Renal cortical epithelial cell (primary cell): ENCODE data around the gene PROB1. TPM values are rescaled to one million over a fixed set of nuclear protein-coding genes. Genes with fewer than 3 reads are reported as not detected.
"Not testable (repeated sequence)": the region's sequence is repeated elsewhere in the genome, so short reads cannot be mapped to it uniquely, and the experiment has no call there.

Experiments used
- DNase-seq: peaks from one replicate; pipeline ENCODE4 v3.0.0-alpha.2; 2011; ENCODE audit warnings: low read depth
- total RNA-seq: library from RNA; depleted of rRNA; stranded (reverse); fragments of >200 nt; gene quantifications from 2 replicates; pipeline ENCODE4 v1.2.3, GENCODE V29; 2014

Gene PROB1
- 0.52 and 2.8 TPM in 2 replicates for total RNA-seq

DNA sequence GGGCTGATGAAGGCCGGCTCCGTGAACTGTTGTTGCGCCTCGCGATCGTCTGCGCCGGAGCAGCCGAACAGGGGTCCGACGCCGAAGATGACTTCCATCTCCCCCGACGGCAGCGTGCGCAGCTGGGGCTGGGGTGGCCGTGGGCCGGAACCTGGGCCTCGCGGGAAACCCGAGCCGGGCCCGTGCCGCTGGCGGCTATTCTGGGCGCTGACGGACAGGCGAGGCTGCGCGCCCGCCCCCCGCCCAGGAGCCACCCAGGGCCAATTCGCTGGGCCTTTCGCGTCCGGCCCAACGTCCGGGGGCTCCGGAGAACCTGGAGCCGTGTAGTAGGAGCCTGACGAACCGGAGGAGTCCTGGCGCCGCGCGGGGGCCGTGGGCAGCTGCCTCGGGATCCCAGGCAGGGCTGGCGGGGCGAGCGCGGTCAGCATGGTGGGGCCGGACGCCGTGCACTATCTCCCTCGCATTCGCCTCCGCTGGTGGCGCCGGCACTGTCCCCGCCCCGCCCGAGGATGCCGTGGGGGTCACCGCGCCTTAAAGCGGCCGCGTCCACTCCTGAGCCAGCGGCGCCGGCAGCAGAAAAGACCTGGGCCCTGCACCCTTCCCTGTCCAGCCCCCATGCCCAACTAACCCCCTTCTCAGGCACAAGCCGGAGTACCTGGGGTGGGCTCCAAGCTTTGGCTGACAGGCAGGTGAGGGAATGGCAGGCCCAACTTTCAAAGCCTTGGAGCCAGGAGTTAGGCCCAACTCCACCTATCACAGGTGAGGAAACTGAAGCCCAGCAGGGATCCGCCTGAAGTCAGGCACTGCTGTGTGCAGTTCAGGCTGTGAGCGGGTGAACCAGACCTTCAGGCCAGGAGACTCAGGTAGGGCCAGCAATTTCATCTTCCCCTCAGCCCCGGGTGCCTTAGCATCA lies at the start of gene PROB1:
TSS of gene PROB1 (minus strand) at position 451 of the 913 bp plus-strand sequence. CDS start at position 428, 23 bp downstream.
- no peak for DNase-seq

- DNase-seq, result peak; percentile 39
These were observed 49.0 kb upstream of the PROB1 start for GRCh38 chr5:139443831-139444453.

DNA sequence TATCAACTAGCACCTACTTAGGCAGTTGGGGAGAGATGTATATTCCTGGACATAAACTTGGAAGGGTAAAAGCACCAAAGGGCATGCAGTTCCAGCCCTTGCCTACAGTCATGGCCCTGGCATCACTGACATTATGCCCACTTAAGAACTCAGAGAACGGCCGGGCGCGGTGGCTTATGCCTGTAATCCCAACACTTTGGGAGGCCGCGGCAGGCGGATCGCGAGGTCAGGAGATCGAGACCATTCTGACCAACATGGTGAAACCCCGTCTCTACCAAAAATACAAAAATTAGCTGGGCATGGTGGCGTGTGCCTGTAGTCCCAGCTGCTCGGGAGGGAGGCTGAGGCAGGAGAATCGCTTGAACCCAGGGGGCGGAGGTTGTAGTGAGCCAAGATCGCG lies 45.5 kb upstream of the PROB1 start:
- DNase-seq, result not testable (repeated sequence)

GRCh38 chr5:139439013-139439903 lies 44.4 kb upstream of the PROB1 start, which contains the start of gene DNAJC18:
Gene DNAJC18, minus strand, starts transcription at chr5:139439525. Its CDS starts 80 bp downstream, at chr5:139439445.
- peak; percentile 70 for DNase-seq

DNA sequence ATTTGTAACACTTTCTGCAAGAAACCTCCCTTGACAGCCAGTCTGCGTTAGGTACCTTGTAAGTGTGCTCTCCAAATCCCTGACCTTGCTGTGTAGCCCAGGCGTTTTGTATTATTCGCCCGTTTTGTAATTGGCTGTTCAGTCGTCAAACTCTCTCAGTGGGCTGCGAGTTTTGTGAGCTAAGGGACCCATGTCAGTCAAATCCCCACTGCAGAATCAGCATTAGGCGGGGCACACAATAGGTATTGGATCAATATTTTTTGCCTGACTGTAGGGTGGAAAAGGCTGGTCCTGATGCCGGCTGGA lies 43.8 kb upstream of the PROB1 start:
- no peak for DNase-seq

- no peak for DNase-seq
These were observed 40.8 kb upstream of the PROB1 start for GRCh38 chr5:139435676-139436075.

GRCh38 chr5:139431706-139432105 lies 36.8 kb upstream of the PROB1 start:
- no peak for DNase-seq

DNA sequence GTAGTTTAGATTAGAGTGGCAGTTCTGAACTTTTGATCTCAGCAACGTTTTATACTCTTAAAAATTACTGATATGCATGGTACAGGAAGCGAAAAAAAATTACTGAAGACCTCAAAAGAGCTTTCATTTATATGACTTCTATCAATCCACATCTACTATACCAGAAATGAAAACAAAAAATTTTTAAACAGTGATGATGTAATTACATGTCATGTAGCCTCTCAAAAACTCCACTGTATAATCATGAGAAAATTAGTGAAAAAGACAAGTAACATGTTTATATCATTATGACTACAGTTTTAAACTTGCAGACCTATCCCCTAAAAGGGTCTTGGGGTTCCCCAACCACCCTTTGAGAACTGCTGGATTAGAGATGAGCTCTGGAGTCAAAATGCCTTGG lies 35.1 kb upstream of the PROB1 start:
- DNase-seq, result no peak

- no peak for DNase-seq
These were observed 31.4 kb upstream of the PROB1 start for GRCh38 chr5:139426203-139426885.

DNA sequence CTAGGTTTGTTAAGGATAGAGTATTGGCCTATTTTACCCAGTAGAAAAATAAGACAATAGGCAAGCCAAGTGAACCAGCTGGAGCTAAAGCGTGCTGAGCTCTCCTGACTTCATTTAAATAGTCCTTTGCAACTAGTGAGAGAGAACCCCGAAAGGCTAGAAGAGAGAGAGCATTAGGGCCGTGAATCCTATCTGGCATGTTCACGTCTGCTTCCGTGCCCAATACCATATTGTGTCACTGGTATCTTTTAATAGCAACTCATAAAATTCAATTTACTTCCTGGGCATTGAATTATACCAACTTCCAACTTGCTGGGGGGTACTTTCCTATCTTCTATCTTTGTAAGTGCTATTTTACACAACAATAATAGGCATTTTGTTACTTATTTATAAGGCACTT lies 30.6 kb upstream of the PROB1 start:
- DNase-seq, result no peak

GRCh38 chr5:139422307-139422893 lies 27.5 kb upstream of the PROB1 start:
- peak; percentile 75 for DNase-seq

DNA sequence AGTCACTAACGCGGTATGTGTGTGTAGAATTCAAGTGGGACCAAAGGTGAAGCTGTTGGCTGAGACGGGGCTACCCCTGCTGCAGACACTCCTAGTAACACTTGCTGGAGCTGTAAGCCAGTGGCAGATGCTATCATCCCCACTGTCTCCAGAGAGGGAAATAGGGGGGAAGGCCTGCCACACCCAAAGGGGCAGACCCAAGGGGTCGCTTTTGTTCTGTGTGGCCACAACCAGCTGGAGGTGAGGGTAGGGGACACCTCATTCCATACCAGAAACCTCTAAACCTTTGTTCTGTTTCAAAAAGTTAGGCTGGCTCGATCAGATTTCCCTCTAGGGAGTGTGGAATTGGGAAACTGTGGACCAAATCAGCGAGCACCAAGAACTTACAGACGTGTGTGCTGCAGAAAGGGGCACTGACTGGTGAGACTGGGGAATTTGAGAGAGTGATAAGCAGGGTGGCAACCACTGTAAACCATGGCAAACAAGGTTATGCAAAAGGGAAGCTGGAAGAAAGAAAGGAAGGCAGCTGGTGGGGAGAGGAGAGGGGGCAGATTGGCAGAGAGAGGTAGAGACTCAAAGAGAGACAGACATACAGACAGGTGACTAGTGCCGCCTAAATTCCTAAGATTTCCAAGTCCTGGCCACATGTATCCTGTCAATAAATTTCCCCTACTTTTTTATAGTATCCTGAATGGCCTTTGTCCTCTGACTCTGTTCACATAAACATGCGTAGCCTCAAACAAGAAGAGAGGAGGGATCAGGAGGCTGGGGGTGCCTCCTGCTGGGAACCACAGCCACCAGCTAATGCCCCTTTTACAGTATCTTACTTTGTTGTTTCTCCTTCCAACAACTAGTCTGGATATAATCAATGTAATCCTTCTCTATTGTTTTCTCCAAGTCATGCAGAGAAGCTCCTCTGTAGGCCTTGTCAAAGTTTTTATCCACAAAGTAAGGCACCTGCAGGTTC lies 24.6 kb upstream of the PROB1 start:
- no peak for DNase-seq

GRCh38 chr5:139418793-139419192 lies 23.9 kb upstream of the PROB1 start:
- no peak for DNase-seq

- DNase-seq, result peak; percentile 56
These were observed 22.3 kb upstream of the PROB1 start for GRCh38 chr5:139417214-139417613.

DNA sequence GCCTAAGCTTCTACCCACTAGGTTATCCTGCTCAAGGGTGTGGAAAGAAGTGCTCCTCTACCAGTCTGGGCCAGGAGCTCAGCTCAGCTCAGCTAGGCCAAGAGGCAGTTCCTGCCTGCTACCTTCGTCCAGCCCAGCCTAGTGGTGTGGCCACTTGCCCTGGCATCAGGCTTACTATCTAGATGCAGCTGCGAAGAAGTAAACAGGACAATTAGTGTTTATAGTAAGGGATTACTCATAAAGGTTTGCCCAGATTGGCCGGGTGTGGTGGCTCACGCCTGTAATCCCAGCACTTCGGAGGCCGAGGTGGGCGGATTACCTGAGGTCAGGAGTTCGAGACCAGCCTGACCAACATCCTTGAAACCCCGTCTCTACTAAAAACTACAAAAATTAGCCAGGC lies 21.7 kb upstream of the PROB1 start:
- no peak for DNase-seq

- no peak for DNase-seq
These were observed 21.0 kb upstream of the PROB1 start for GRCh38 chr5:139415869-139416268.

GRCh38 chr5:139415221-139415861 lies 20.4 kb upstream of the PROB1 start:
- DNase-seq, result peak; percentile 39

DNA sequence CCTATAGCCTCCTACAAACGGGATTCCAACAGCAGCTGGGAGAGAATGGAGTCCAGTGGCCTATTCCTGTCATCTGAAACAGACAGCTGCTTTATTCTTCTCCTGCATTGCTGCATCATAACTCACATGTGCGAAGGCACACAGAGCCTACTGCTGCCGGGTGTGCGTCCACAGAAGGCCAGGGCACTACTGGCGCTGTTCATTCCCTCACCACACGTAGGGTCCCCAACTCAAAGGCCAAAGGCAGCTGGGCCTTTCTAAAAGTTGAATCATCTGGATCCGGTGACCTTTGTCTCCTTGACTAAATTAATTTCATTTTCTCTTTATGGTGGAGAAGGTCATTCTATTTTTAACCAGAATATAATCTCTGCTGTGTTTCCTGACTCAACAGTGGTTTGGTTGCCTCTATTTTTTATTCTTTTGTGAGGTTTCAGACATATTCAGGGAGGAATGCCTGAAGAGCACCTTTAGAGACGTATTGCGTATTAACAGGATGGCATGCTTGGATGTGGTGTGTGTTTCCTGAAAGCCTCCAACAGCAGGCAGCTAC lies 19.8 kb upstream of the PROB1 start:
- DNase-seq, result no peak

DNA sequence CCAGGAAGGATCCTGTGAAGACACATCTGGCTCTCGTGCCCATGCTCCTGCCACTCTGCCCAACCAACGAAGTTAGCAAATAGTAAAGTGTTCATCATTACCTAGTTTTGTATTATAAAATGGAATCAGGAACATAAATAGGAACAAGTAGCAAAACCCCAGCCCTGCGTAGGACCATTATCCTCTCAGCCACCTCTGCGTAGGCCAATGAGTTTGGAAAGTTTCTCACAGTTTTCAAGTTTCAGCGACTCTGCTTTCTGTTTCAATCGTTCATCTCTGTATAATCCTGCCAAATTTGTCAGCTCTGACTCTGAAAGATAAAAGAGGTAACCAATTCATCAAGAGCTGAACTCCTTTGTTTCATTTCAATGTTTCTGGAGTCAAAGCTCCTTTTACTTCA lies 19.1 kb upstream of the PROB1 start:
- DNase-seq, result no peak
